HG02840 (cell line): ENCODE measurements around the gene CFAP97D1.

Source experiments
- ATAC-seq: cut with Tn5 transposase; IDR thresholded peaks from one replicate; pipeline ENCODE4 v1.9.1; 2021; ENCODE audit warnings: mild to moderate bottlenecking, moderate library complexity, moderate number of reproducible peaks; ENCODE audit not compliant: unreplicated experiment, low FRiP score

The CFAP97D1 gene

DNA sequence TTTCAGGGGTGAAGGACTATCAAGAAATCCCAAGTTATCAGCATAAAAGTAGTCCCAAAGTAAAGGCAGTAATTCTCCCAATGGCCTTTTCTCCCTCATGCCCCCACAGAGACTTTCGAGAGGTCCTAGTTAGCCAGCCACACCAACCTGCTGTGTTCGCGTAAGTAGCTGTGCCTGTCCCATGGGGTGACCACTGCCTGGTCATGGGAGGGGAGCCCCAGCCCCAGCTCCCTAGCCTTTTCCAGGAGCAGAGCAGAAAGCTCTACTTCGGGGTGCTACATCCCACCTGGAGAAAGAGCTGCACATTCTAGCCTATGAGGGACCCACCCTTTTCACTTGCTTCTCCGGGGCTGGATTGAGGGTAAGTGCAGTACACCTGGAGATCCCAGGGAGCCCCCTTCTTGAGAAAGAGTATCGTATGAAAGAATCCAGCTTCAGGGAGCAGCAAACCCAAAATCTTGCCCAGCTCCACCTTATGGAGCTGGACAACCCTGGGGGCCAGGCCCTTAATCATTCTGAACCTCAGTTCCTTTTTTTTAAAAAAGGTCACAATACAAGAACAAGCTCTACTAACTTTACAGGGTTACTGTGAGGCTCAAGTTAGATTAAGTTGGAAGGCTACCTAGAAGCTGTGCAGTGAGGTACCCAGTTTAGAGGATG is 13.1 kb upstream of the CFAP97D1 start:
- no peak for ATAC-seq

GRCh38 chr17:43767713-43768059 is 12.5 kb upstream of the CFAP97D1 start:
- ATAC-seq: no peak

- no peak for ATAC-seq
Observed at GRCh38 chr17:43768382-43768781, 11.9 kb upstream of the CFAP97D1 start.

DNA sequence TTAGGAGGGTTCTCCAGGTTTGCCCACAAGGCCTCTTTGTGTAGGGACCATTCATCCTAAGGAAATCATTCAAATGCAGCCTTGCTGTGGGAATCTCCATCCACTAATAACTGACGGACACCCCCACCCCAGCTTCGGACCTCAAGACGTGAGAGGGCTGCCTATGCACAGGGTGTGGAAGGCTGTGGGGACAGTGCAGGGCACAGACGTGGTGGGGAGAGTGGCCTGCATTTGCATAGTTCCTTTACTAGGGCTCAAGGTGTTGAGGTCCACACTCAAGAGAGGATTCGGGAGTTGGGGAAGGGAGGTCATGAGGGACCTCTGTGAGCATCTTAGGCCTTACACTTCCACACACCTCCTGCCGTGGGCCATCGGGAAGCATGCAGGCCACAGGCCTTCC is 11.3 kb upstream of the CFAP97D1 start:
- no peak for ATAC-seq

GRCh38 chr17:43769426-43769825 is 10.8 kb upstream of the CFAP97D1 start:
- no peak for ATAC-seq

DNA sequence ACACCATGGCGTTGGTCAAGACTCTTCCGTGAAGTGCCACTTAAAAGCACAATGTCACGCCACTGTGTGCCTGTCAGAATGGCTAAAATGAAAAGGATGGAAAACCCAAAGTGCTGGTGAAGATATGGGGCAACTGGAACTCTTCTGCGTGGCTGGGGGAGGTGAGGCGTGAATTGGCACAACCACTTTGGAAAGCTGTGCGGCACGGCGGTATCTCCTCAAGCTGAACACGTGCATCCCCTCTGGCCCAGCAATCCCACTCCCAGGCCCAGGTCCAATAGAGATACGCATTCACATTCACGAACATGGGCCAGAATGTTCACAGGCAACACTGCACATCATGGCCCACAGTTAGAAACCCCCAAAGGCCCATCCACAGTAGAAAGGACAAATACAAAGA is 10.4 kb upstream of the CFAP97D1 start:
- ATAC-seq: no peak

DNA sequence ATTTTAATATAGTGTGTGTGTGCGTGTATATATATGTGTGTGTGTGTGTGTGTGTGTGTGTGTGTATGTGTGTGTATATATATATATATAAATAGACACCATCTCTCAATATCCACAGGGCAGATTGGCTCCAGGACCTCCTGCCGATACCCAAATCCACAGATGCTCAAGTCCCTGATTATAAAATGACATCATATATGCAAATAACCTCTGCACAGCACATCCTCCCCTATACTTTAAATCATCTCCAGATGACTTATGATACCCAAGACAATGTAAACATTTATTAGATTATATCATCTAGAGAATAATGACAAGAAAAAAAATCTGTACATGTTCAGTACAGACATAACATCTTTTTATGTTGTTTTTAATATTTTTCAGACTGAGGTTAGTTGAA is 9.3 kb upstream of the CFAP97D1 start:
- no peak for ATAC-seq

- no peak for ATAC-seq
Observed at GRCh38 chr17:43771463-43771862, 8.8 kb upstream of the CFAP97D1 start.

GRCh38 chr17:43772877-43773648 is 7.2 kb upstream of the CFAP97D1 start:
- no peak for ATAC-seq

GRCh38 chr17:43774304-43775250 is 5.7 kb upstream of the CFAP97D1 start:
- no peak for ATAC-seq

DNA sequence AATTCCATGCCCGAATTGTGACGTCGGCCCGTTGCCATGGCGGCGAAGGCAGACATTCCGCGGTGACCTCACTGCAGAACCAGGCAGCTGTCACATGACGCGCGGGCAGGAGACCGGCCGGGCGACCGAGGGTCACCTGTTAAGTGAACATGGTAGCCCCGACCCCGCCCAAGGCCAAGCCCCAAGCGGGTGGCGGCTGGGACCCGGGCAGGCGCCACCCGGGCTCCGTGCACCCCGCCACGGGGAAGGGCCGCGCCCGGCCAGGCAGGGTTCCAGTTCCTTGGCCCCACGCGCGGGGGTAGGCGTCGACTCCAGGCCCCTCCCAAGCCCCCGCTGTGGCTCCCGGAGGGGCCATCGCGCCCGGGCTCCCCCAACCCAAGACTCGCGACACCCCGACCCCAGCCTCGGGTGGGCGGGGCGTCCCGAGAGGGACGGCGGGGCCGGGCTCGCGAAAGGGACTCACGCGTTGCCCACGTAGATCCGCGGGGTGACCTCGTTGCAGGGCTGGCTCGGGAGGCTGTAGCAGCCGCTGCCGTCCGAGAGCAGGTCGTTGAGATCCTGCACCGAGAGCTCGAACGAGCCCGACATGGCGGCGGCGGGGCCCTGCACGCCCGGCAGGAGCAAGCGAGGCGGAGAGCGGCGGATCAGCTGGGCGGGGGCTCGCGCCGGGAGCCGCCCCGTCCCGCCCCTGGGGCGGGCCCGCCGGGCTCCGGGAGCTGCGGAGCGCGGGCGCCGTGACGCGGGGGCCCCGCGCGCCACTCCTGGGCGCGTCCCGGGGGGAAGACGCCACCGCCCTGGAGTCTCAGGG is 1.7 kb upstream of the CFAP97D1 start, which contains the start of gene DUSP3:
Gene DUSP3, minus strand, starts transcription at position 641 of the 808 bp plus-strand sequence. Its CDS starts 53 bp downstream, at position 588.
- no peak for ATAC-seq

GRCh38 chr17:43779145-43780125 is 800 bp upstream of the CFAP97D1 start:
- no peak for ATAC-seq

DNA sequence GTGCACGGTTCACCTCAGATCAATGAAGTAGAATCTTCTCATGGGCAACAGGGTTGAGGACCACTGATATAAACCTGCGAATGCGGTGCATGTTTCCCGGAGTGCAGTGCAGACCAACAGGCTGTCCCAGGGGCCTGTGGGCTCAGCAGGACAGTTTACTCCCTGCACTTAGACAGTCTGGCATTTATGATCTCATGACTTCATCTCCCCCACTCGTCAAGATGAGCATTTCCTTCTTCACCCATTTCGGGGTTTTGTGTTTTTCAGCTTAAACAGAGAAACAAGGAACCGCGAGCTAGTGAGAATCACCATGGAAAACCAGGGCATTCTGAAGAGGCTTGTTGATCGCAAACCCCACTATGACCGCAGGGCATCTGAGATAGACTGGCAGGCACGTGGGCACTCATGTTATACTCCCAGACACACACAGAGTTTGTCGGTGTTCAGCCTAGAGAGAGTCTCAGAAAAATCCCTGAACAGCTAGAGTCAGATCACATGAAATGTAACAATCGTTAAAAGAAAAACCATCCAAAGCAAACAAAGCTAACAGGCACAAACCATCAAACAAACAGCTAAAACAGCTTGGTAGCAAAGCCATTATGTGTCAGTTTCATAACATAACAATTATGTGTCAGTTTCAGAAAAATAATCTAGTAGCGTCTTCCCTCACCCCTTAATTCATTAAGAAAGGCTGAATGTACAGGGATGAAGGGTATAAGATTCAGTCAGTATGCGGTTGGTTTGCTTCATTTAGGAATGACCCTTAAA is 2.9 kb downstream of the CFAP97D1 start:
- ATAC-seq: no peak

DNA sequence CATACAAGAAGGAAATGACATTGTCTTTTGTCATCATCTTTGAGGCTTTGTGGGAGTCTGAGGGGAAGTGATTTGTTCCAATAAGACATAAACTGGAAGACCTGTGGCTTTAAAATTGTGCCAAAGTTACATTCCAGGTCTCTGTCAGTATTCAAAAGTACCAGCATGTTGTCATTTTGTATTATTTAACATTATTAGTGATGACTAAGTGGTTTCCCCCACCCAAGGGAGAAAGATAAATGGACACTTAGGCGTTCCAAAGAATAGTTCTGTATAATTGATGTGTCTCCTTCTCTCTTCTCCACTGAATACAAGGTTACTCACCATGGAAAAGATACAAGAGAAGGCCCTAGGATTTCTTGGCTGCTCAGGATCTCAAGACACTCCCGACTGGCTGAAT is 3.8 kb downstream of the CFAP97D1 start:
- no peak for ATAC-seq

DNA sequence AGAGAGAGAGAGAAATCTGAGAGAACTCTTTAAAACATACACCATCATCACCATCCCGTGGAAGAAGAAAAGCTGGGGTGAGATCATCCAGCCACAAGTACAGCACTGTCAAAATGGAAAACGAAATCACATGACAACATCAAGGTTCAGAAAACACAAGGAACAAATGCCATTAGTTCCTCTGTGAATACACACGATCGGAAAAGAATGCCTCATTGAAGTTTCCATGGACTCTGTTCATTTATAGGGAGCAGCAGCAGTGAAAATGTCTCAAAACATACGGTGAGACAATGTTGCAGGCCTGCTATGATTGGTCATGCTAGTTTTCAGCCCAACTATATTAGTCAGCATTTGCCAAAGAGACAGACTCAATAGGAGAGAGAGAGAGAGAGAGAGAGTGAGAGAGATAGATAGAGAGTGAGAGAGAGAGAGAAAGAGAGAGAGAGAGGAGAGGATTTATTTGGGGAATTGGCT is 4.4 kb downstream of the CFAP97D1 start:
- no peak for ATAC-seq

- no peak for ATAC-seq
Observed at GRCh38 chr17:43787728-43788127, 7.5 kb downstream of the CFAP97D1 start.

DNA sequence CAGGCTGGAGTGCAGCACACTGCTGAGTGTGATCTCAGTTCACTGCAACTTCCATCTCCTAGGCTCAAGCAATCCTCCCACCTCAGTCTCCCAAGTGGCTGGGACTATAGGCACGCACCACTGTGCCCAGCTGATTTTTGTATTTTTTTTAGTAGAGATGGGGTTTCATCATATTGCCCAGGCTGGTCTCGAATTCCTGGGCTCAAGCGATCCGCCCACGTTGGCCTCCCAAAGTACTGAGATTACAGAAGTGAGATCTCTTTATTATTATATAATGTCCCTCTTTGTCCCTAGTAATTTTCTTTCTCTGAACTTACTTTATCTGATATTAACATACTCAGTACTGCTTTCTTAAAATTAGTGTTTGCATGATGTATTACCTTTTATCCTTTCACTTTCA is 8.3 kb downstream of the CFAP97D1 start:
- no peak for ATAC-seq

- ATAC-seq: no peak
Observed at GRCh38 chr17:43789482-43789881, 9.2 kb downstream of the CFAP97D1 start.
